ENCODE measurements around the gene AS3MT. TPM values are rescaled to one million over a fixed set of nuclear protein-coding genes. Genes with fewer than 3 reads are reported as not detected.

AS3MT gene
- total RNA-seq, 1 experiment from 2014 or later, result 5.2 TPM

DNA sequence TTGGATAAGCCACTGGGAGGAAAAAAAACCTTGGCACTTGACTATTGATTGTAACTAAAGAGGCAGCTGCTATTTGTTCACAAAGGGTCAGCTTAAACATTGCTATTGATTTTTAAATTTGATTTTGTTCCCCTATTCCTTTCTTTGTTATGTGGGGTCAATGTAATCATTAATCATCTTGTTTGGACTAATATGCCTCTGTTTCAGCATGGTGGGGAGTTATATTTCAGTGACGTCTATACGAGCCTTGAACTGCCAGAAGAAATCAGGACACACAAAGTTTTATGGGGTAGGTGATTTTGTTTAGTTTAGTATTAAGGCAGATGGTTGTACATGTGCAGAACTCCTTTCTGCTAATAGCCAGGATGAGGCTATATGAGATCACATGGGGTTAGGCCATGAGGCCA, 7.5 kb downstream of the AS3MT start:
- no peak overlapping the region for H3K4me3 ChIP-seq (ENCODE audit: low read depth, low read length, poor library complexity, severe bottlenecking)
- no peak for DNase-seq (ENCODE audit: low spot score)
- POLR2A ChIA-PET (ENCODE audit: low non-redundant PET), result no interaction called here
- no TSS peak for BruUV-seq (replicated peaks)
- H3K9me3 ChIP-seq (ENCODE audit: low read depth, low read length, poor library complexity, severe bottlenecking), result no peaks in the 10 kb centered on the region
- CTCF ChIA-PET, result no interaction called here
- no peaks in the 10 kb centered on the region for H3K36me3 ChIP-seq (ENCODE audit: insufficient read depth, low read length, poor library complexity, severe bottlenecking)
- no peak overlapping the region for H3K27ac ChIP-seq (ENCODE audit: low read depth, low read length, poor library complexity, severe bottlenecking)
- H3K27me3 ChIP-seq (replicated peaks; ENCODE audit: insufficient read depth, low read depth, low read length, poor library complexity), result no peaks in the 10 kb centered on the region
- intact Hi-C loops (cut with micrococcal nuclease; ENCODE audit: unreplicated experiment), result no loop called here
- no peak for TF ChIP-seq EZH2 (IDR thresholded peaks at IDR 0.05; ENCODE audit: borderline replicate concordance, low read depth, low read length, poor library complexity, severe bottlenecking)
- TF ChIP-seq, protein P1, sequence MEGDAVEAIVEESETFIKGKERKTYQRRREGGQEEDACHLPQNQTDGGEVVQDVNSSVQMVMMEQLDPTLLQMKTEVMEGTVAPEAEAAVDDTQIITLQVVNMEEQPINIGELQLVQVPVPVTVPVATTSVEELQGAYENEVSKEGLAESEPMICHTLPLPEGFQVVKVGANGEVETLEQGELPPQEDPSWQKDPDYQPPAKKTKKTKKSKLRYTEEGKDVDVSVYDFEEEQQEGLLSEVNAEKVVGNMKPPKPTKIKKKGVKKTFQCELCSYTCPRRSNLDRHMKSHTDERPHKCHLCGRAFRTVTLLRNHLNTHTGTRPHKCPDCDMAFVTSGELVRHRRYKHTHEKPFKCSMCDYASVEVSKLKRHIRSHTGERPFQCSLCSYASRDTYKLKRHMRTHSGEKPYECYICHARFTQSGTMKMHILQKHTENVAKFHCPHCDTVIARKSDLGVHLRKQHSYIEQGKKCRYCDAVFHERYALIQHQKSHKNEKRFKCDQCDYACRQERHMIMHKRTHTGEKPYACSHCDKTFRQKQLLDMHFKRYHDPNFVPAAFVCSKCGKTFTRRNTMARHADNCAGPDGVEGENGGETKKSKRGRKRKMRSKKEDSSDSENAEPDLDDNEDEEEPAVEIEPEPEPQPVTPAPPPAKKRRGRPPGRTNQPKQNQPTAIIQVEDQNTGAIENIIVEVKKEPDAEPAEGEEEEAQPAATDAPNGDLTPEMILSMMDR (conservative IDR thresholded peaks at IDR 0.05; ENCODE audit: low read depth, low read length), result no peak
- H3K4me1 ChIP-seq (ENCODE audit: insufficient read depth, low read length, poor library complexity, severe bottlenecking), result no peaks in the 10 kb centered on the region

DNA sequence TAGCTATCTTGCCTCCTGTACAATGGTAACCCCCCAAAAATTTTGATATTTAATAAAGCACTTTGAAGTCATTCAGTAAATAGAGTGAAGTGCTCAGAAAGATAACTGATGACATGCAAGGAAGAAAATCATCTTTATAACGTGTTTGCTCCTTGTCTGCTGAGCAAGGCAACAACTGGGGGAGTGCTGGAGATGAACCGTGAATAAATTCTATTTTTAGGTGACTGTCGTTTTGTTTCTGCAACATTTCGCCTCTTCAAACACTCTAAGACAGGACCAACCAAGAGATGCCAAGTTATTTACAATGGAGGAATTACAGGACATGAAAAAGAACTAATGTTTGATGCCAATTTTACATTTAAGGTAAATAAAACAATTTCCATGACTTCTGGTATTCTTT, 9.4 kb downstream of the AS3MT start:
- no peak for DNase-seq (ENCODE audit: low spot score)
- Histone ChIP-seq H3K4me3 (ENCODE audit: low read depth, low read length, poor library complexity, severe bottlenecking) (no peak overlapping the region), H3K4me1 (ENCODE audit: insufficient read depth, low read length, poor library complexity, severe bottlenecking) (no peaks in the 10 kb centered on the region), H3K9me3 (ENCODE audit: low read depth, low read length, poor library complexity, severe bottlenecking) (no peaks in the 10 kb centered on the region), H3K27ac (ENCODE audit: low read depth, low read length, poor library complexity, severe bottlenecking) (no peak overlapping the region), H3K27me3 (replicated peaks; ENCODE audit: insufficient read depth, low read depth, low read length, poor library complexity) (no peaks in the 10 kb centered on the region), H3K36me3 (ENCODE audit: insufficient read depth, low read length, poor library complexity, severe bottlenecking) (no peaks in the 10 kb centered on the region)
- intact Hi-C loops (cut with micrococcal nuclease; ENCODE audit: unreplicated experiment), result no loop called here
- POLR2A ChIA-PET (ENCODE audit: low non-redundant PET), result no interaction called here
- no peak for TF ChIP-seq EZH2 (IDR thresholded peaks at IDR 0.05; ENCODE audit: borderline replicate concordance, low read depth, low read length, poor library complexity, severe bottlenecking)
- TF ChIP-seq, protein P1 (conservative IDR thresholded peaks at IDR 0.05; ENCODE audit: low read depth, low read length), result no peak
- no TSS peak for BruUV-seq (replicated peaks)
- CTCF ChIA-PET, result no interaction called here

DNA sequence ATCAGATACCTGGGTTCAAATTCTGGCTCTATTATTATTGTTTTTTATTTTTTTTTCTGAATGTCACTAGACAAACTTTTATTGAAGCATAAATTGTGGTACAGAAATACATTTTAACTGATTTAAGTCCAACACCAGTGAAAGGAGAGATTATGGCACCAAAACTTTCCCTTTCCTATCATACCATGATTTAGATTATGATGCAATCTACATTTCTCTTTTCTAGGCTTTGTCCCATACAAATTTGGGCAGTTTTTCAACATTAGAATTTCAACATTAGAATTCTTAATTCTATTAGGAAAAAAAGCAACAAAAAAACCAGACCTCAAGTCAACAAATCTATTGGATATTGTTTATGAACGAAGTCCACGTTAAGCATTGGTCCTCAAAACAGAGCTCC, 11.0 kb downstream of the AS3MT start:
- no peaks in the 10 kb centered on the region for H3K9me3 ChIP-seq (ENCODE audit: low read depth, low read length, poor library complexity, severe bottlenecking)
- intact Hi-C loops (cut with micrococcal nuclease; ENCODE audit: unreplicated experiment), result no loop called here
- H3K27me3 ChIP-seq (replicated peaks; ENCODE audit: insufficient read depth, low read depth, low read length, poor library complexity), result no peaks in the 10 kb centered on the region
- no TSS peak for BruUV-seq (replicated peaks)
- CTCF ChIA-PET, result no interaction called here
- H3K36me3 ChIP-seq (ENCODE audit: insufficient read depth, low read length, poor library complexity, severe bottlenecking), result no peaks in the 10 kb centered on the region
- no peak for TF ChIP-seq EZH2 (IDR thresholded peaks at IDR 0.05; ENCODE audit: borderline replicate concordance, low read depth, low read length, poor library complexity, severe bottlenecking)
- TF ChIP-seq, protein P1 (conservative IDR thresholded peaks at IDR 0.05; ENCODE audit: low read depth, low read length), result no peak
- no peak for DNase-seq (ENCODE audit: low spot score)
- no peak overlapping the region for H3K4me3 ChIP-seq (ENCODE audit: low read depth, low read length, poor library complexity, severe bottlenecking)
- H3K4me1 ChIP-seq (ENCODE audit: insufficient read depth, low read length, poor library complexity, severe bottlenecking), result no peaks in the 10 kb centered on the region
- POLR2A ChIA-PET (ENCODE audit: low non-redundant PET), result no interaction called here
- H3K27ac ChIP-seq (ENCODE audit: low read depth, low read length, poor library complexity, severe bottlenecking), result no peak overlapping the region

Measured in A673 (cell line).